CD4-positive, CD25-positive, alpha-beta regulatory T cell (primary cell): ENCODE results near the gene MCMBP. TPM values are rescaled to one million over a fixed set of nuclear protein-coding genes. Genes with fewer than 3 reads are reported as not detected.
A peak's percentile ranks its signal among the peaks of the same experiment; 100 is the strongest.

Experiments
- ATAC-seq, 2 donors: fragments of 150-1000 bp; cut with Tn5 transposase; one replicate each; pipeline ENCODE4 v1.10.0; 2021; ENCODE audit warnings: low read depth in 2 of 2, moderate number of reproducible peaks in 2 of 2, moderate library complexity in 1 of 2
- DNase-seq, 3 donors: peaks; one replicate each; pipeline versions ENCODE4 v3.0.0 to v3.0.0-alpha.2; 2012 to 2022; ENCODE audit warnings: mixed read lengths in 1 of 3
- H3K27ac ChIP-seq: one replicate; pipeline ENCODE4 v1.7.0; 2013; ENCODE audit warnings: mild to moderate bottlenecking, low read length; ENCODE audit not compliant: insufficient read depth, poor library complexity, severe bottlenecking
- H3K27me3 ChIP-seq: one replicate; pipeline ENCODE4 v1.7.0; 2013; ENCODE audit warnings: low read length; ENCODE audit not compliant: control insufficient read depth, insufficient read depth
- H3K36me3 ChIP-seq: one replicate; pipeline ENCODE4 v1.7.0; 2013; ENCODE audit warnings: mild to moderate bottlenecking, low read length, moderate library complexity; ENCODE audit not compliant: control insufficient read depth, insufficient read depth
- H3K4me1 ChIP-seq: 2 replicates; pipeline ENCODE4 v1.7.0; 2013; ENCODE audit warnings: mild to moderate bottlenecking, low read length; ENCODE audit not compliant: insufficient read depth, control insufficient read depth, poor library complexity, severe bottlenecking
- H3K4me3 ChIP-seq: one replicate; pipeline ENCODE4 v1.7.0; 2013; ENCODE audit warnings: low read depth, mild to moderate bottlenecking, low read length, moderate library complexity
- H3K9me3 ChIP-seq, 2 experiments: 1 replicate in 1 of 2; 2 replicates in 1 of 2; pipeline ENCODE4 v1.7.0; 2013; ENCODE audit warnings: low read length in 2 of 2, mild to moderate bottlenecking in 1 of 2, moderate library complexity in 1 of 2; ENCODE audit not compliant: control insufficient read depth in 2 of 2
- H3K27ac Mint-ChIP-seq, 3 donors: one replicate each; pipeline ENCODE4 v1.8.0; 2020 to 2022; ENCODE audit warnings: mild to moderate bottlenecking in 3 of 3, mixed read lengths in 3 of 3, moderate library complexity in 2 of 3
- H3K27me3 Mint-ChIP-seq: one replicate; pipeline ENCODE4 v1.8.0; 2022; ENCODE audit warnings: mild to moderate bottlenecking, mixed read lengths
- H3K36me3 Mint-ChIP-seq: one replicate; pipeline ENCODE4 v1.8.0; 2020; ENCODE audit warnings: mixed read lengths
- H3K4me1 Mint-ChIP-seq, 4 donors: one replicate each; pipeline ENCODE4 v1.8.0; 2020 to 2022; ENCODE audit warnings: mixed read lengths in 4 of 4, mild to moderate bottlenecking in 1 of 4
- H3K4me3 Mint-ChIP-seq, 4 donors: one replicate each; pipeline ENCODE4 v1.8.0; 2020 to 2022; ENCODE audit warnings: mild to moderate bottlenecking in 4 of 4, mixed read lengths in 4 of 4, moderate library complexity in 3 of 4
- H3K9me3 Mint-ChIP-seq, 7 donors: one replicate each; pipeline ENCODE4 v1.8.0; 2020 to 2022; ENCODE audit warnings: mixed read lengths in 7 of 7, mild to moderate bottlenecking in 3 of 7, moderate library complexity in 2 of 7
- polyA plus RNA-seq, 4 donors: library from polyadenylated mRNA; unstranded; fragments of 300-500 nt; fragmentation: Illumina TruSeq; gene quantifications; one replicate each; pipeline ENCODE4 v1.2.3, GENCODE V29; 2021
- total RNA-seq: library from RNA; stranded (reverse); gene quantifications from one replicate; pipeline ENCODE4 v1.2.3, GENCODE V29; 2022

MCMBP gene
- total and polyA plus RNA-seq, 5 donors from 2014 or later: 36.1 to 69.6 (median 64.2) TPM

GRCh38 chr10:119845656-119846055, 27.0 kb downstream of the MCMBP start:
- Mint-ChIP-seq H3K9me3 (no peaks in the 10 kb centered on the region), H3K4me1 (peaks cover 0 to 8% (median 5%) of the 10 kb centered on the region in 4 donors), H3K27ac (no peak overlapping the region), H3K4me3 (no peak overlapping the region), H3K36me3 (peaks cover 64% of the 10 kb centered on the region), H3K27me3 (no peaks in the 10 kb centered on the region)
- H3K4me1 ChIP-seq: no peaks in the 10 kb centered on the region
- no peaks in the 10 kb centered on the region for H3K27me3 ChIP-seq
- no peaks in the 10 kb centered on the region for H3K9me3 ChIP-seq
- H3K36me3 ChIP-seq: peaks cover 86% of the 10 kb centered on the region
- no peak overlapping the region for H3K4me3 ChIP-seq
- no peak for DNase-seq
- H3K27ac ChIP-seq: no peak overlapping the region
- ATAC-seq: no peak

- Mint-ChIP-seq H3K27ac (peak overlapping the region; percentile 46 to 80 (median 79)), H3K9me3 (no peaks in the 10 kb centered on the region), H3K4me3 (no peak overlapping the region), H3K27me3 (no peaks in the 10 kb centered on the region), H3K36me3 (peaks cover 59% of the 10 kb centered on the region), H3K4me1 (peaks cover 9 to 23% (median 16%) of the 10 kb centered on the region in 4 donors)
- no peaks in the 10 kb centered on the region for H3K9me3 ChIP-seq
- no peak overlapping the region for H3K27ac ChIP-seq
- peaks cover 96% of the 10 kb centered on the region for H3K36me3 ChIP-seq
- no peak overlapping the region for H3K4me3 ChIP-seq
- no peaks in the 10 kb centered on the region for H3K27me3 ChIP-seq
- peak in 1 of 3 donors; percentile 48 for DNase-seq
- no peaks in the 10 kb centered on the region for H3K4me1 ChIP-seq
- peak in 1 of 2 donors; percentile 48 for ATAC-seq
Observed at GRCh38 chr10:119834188-119834587, 38.5 kb downstream of the MCMBP start.

DNA sequence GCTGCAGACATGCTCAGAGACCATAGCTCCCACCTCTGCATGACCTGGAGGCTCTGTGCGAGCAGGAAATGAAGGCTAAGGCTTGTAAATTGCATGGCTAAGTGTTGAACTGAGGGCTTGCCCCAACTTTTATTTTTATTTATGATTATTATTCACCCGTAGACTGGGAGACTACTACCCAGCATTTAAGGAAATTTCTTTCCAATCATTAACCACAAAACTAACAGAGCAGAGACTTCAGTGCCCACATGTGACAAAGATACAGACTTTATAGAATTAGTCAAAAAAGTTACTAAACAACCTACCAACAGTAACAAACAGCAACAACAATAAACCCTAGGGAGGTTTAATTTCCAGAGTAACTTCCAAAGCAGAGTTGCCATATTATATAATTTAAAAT, 39.7 kb downstream of the MCMBP start:
- Mint-ChIP-seq H3K9me3 (no peaks in the 10 kb centered on the region), H3K4me1 (peaks cover 9 to 23% (median 16%) of the 10 kb centered on the region in 4 donors), H3K4me3 (no peak overlapping the region), H3K27me3 (no peaks in the 10 kb centered on the region), H3K27ac (peak overlapping the region in 2 of 3 donors; percentile 46 to 82), H3K36me3 (peaks cover 56% of the 10 kb centered on the region)
- no peaks in the 10 kb centered on the region for H3K4me1 ChIP-seq
- no peak overlapping the region for H3K4me3 ChIP-seq
- DNase-seq (no peak), ATAC-seq (no peak)
- peak overlapping the region; percentile 7 for H3K27ac ChIP-seq
- no peaks in the 10 kb centered on the region for H3K27me3 ChIP-seq
- no peaks in the 10 kb centered on the region for H3K9me3 ChIP-seq
- H3K36me3 ChIP-seq: peaks cover 94% of the 10 kb centered on the region

DNA sequence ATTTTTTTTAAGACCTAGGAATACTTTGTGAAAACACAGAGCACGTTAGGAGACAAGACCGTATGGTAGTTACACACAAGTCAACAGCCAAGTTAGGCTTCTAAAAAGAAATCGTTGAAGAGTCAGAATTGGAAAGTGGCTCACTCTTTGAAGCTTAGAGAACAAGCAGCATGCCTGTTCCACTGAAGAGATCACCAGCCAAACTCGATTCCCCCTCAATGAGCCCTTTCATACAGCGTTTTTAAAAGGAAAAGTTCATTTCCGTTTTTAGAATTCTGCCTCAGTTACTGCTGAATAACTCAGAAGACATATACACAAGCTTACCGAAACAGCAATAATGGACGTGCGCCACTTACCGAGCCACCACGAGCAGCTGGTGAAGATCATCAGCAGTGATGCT, 41.0 kb downstream of the MCMBP start:
- no peak for ATAC-seq
- no peak for DNase-seq
- no peaks in the 10 kb centered on the region for H3K9me3 ChIP-seq
- no peaks in the 10 kb centered on the region for H3K27me3 ChIP-seq
- Mint-ChIP-seq H3K27me3 (no peaks in the 10 kb centered on the region), H3K27ac (peak overlapping the region in 1 of 3 donors; percentile 82), H3K36me3 (peaks cover 60% of the 10 kb centered on the region), H3K4me3 (no peak overlapping the region), H3K4me1 (peaks cover 9 to 16% (median 13%) of the 10 kb centered on the region in 4 donors), H3K9me3 (no peaks in the 10 kb centered on the region)
- no peaks in the 10 kb centered on the region for H3K4me1 ChIP-seq
- no peak overlapping the region for H3K27ac ChIP-seq
- H3K4me3 ChIP-seq: no peak overlapping the region
- peaks cover 88% of the 10 kb centered on the region for H3K36me3 ChIP-seq

DNA sequence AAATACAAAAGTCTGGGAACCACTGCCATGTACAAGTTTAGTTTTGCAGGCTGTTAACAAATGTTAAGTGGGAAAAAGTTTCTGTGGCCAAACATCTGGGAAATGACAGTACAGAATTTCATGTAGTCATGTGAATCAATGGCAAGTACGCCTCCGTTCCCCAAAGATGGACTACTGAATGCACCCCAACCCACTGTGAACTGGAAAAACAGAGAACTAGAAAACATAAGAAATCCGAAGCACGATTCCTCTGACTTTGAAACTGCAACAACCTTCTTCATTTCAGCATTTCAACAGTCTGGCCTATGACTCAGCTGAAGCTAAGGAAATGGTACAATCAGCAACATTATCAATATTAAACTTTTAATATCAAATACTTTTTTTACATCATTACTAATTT, 41.8 kb downstream of the MCMBP start:
- peaks cover 60% of the 10 kb centered on the region for H3K36me3 Mint-ChIP-seq
- no peaks in the 10 kb centered on the region for H3K4me1 ChIP-seq
- H3K4me3 ChIP-seq: no peak overlapping the region
- H3K9me3 ChIP-seq: no peaks in the 10 kb centered on the region
- peaks cover 81% of the 10 kb centered on the region for H3K36me3 ChIP-seq
- peaks cover 7 to 16% (median 8%) of the 10 kb centered on the region in 4 donors for H3K4me1 Mint-ChIP-seq
- H3K27ac Mint-ChIP-seq: no peak overlapping the region
- H3K27me3 ChIP-seq: no peaks in the 10 kb centered on the region
- no peaks in the 10 kb centered on the region for H3K27me3 Mint-ChIP-seq
- no peak overlapping the region for H3K27ac ChIP-seq
- H3K4me3 Mint-ChIP-seq: no peak overlapping the region
- DNase-seq: no peak
- H3K9me3 Mint-ChIP-seq: no peaks in the 10 kb centered on the region
- ATAC-seq: no peak

DNA sequence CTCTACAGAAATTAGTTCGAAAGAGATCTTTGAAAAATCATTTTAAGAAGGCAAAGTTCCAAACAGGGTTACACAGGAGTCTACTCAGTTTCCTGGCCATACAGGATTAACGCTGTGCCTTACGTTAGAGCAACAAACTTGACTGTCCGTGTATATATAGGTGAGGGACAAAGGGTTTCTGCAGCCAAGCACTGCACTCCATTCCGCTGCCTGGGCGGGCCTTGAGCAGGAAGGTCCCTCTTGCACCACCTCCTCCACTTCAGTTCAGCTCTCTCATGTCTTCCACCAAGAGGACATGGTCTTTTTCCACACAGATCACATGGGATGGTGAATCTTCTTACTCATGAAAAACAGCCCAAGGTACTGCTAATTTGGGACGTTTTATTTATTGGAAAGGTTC, 43.2 kb downstream of the MCMBP start:
- H3K36me3 ChIP-seq: peaks cover 67% of the 10 kb centered on the region

DNA sequence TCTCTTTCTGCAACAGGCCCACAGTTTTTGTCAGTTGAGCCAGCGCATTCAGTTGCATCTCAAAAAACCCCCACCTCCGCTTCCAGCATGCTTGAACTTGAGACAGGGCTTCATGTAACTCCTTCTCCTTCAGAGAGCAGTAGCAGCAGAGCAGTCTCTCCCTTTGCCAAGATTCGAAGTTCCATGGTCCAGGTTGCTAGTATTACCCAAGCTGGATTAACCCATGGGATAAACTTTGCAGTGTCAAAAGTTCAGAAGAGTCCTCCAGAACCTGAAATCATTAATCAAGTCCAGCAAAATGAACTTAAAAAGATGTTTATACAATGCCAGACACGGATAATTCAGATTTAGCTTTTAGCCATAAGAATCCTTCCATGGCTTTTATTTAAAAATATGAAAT, 45.2 kb downstream of the MCMBP start:
- H3K9me3 Mint-ChIP-seq: no peaks in the 10 kb centered on the region
- H3K27ac Mint-ChIP-seq: peak overlapping the region in 2 of 3 donors; percentile 2 to 80
- Histone ChIP-seq H3K9me3 (no peaks in the 10 kb centered on the region), H3K36me3 (peaks cover 67% of the 10 kb centered on the region), H3K27ac (no peak overlapping the region), H3K27me3 (no peaks in the 10 kb centered on the region), H3K4me1 (no peaks in the 10 kb centered on the region), H3K4me3 (no peak overlapping the region)
- no peaks in the 10 kb centered on the region for H3K4me1 Mint-ChIP-seq
- ATAC-seq: no peak
- H3K36me3 Mint-ChIP-seq: peaks cover 50% of the 10 kb centered on the region
- no peak overlapping the region for H3K4me3 Mint-ChIP-seq
- no peaks in the 10 kb centered on the region for H3K27me3 Mint-ChIP-seq
- DNase-seq: no peak

More for the DNA sequence above, 43.2 kb downstream of the MCMBP start:
- ATAC-seq (no peak), DNase-seq (no peak)
- Histone ChIP-seq H3K4me1 (no peaks in the 10 kb centered on the region), H3K27me3 (no peaks in the 10 kb centered on the region), H3K9me3 (no peaks in the 10 kb centered on the region), H3K27ac (no peak overlapping the region), H3K4me3 (no peak overlapping the region)
- no peaks in the 10 kb centered on the region for H3K27me3 Mint-ChIP-seq
- peak overlapping the region in 1 of 3 donors; percentile 13 for H3K27ac Mint-ChIP-seq
- no peaks in the 10 kb centered on the region for H3K9me3 Mint-ChIP-seq
- H3K36me3 Mint-ChIP-seq: peaks cover 57% of the 10 kb centered on the region
- H3K4me3 Mint-ChIP-seq: no peak overlapping the region
- peaks cover 6 to 9% (median 7%) of the 10 kb centered on the region in 4 donors for H3K4me1 Mint-ChIP-seq

- Mint-ChIP-seq H3K27me3 (no peaks in the 10 kb centered on the region), H3K27ac (peak overlapping the region; percentile 2 to 80 (median 41)), H3K36me3 (peaks cover 44% of the 10 kb centered on the region), H3K4me1 (no peaks in the 10 kb centered on the region), H3K4me3 (no peak overlapping the region), H3K9me3 (no peaks in the 10 kb centered on the region)
- H3K9me3 ChIP-seq: no peaks in the 10 kb centered on the region
- H3K27me3 ChIP-seq: no peaks in the 10 kb centered on the region
- ATAC-seq (no peak), DNase-seq (no peak)
- peaks cover 61% of the 10 kb centered on the region for H3K36me3 ChIP-seq
- no peaks in the 10 kb centered on the region for H3K4me1 ChIP-seq
- H3K4me3 ChIP-seq: no peak overlapping the region
- H3K27ac ChIP-seq: no peak overlapping the region
Observed at GRCh38 chr10:119826771-119827170, 45.9 kb downstream of the MCMBP start.
